Renal pelvis (tissue), 12 donors: Measurements from ENCODE around the gene OR51T1. TPM values are rescaled to one million over a fixed set of nuclear protein-coding genes. Genes with fewer than 3 reads are reported as not detected.
"Not testable (repeated sequence)": the region's sequence is repeated elsewhere in the genome, so short reads cannot be mapped to it uniquely, and the experiment has no call there.

Source experiments
- DNase-seq: peaks from one replicate; pipeline ENCODE4 v3.0.0-alpha.2; 2013
- long read RNA-seq, 16 experiments: transcript quantifications; one replicate each; lab custom pipeline, GENCODE V29; 2026
- polyA plus RNA-seq, 3 donors: library from polyadenylated mRNA; unstranded; fragments of 120-200 nt; gene quantifications; one replicate each; pipeline ENCODE4 v1.2.1, GENCODE V29; 2013; ENCODE audit not compliant: insufficient read length in 3 of 3

Gene OR51T1, protein sequence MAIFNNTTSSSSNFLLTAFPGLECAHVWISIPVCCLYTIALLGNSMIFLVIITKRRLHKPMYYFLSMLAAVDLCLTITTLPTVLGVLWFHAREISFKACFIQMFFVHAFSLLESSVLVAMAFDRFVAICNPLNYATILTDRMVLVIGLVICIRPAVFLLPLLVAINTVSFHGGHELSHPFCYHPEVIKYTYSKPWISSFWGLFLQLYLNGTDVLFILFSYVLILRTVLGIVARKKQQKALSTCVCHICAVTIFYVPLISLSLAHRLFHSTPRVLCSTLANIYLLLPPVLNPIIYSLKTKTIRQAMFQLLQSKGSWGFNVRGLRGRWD
- not detected for polyA plus RNA-seq
- long read RNA-seq, donor 1, result 0 reads
- long read RNA-seq, donor 2, result 0 reads
- long read RNA-seq, donor 3, result 0 reads
- long read RNA-seq, donor 4, result 0 reads
- long read RNA-seq, donor 5, result 0 reads
- long read RNA-seq, donor 6, result 0 reads
- long read RNA-seq, donor 7, result 0 reads
- long read RNA-seq, donor 8, result 0 reads
- long read RNA-seq, donor 9, result 0 reads
- long read RNA-seq, donor 10, result 0 reads
- long read RNA-seq, donor 11, result 0 reads
- long read RNA-seq, donor 12, result 0 reads
- long read RNA-seq, donor 13, result 0 reads
- long read RNA-seq, donor 14, result 0 reads
- long read RNA-seq, donor 15, result 0 reads
- long read RNA-seq, donor 16, result 0 reads

DNA sequence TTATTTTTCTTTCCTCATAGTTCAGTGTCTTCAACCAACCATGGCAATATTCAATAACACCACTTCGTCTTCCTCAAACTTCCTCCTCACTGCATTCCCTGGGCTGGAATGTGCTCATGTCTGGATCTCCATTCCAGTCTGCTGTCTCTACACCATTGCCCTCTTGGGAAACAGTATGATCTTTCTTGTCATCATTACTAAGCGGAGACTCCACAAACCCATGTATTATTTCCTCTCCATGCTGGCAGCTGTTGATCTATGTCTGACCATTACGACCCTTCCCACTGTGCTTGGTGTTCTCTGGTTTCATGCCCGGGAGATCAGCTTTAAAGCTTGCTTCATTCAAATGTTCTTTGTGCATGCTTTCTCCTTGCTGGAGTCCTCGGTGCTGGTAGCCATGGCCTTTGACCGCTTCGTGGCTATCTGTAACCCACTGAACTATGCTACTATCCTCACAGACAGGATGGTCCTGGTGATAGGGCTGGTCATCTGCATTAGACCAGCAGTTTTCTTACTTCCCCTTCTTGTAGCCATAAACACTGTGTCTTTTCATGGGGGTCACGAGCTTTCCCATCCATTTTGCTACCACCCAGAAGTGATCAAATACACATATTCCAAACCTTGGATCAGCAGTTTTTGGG is at the start of gene OR51T1:
TSS of gene OR51T1 (plus strand) at position 41 of the 641 bp plus-strand sequence. CDS start at position 41, 0 bp downstream.
- DNase-seq, result peak; percentile 17

- no peak for DNase-seq
Measured at GRCh38 chr11:4839851-4840549, 41.7 kb upstream of the OR51T1 start.

DNA sequence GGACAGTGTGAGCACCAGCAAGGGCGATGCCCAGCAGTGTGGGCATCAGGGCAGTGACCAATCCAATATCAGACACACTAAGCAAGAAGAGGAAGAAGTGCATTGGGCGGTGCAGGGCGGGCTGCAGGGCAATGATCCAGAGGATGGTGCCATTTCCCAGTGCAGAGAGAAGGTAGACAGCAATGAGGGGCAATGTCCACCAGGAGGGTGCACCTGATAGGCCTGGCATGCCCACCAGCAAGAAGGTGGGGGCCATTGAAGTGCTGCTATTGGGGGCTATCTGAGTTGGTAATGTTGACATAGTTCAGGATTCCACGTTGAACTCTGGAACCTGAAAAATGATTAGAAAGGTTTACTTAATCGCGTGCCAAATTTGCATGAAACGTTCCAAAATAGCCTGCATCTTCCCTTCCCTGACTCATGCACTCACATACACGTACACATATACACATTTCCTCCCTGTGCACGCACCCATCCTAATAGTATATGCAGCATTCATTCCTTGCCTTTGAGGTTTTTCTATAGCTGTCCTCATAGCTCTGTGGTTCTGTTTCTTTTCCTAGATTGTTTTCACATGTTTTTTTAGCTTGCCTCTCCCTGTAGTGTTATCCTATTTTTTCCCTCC is 32.7 kb upstream of the OR51T1 start, which contains the start of gene OR51S1:
TSS of gene OR51S1 (minus strand) at position 301 of the 625 bp plus-strand sequence. CDS start at position 301, 0 bp downstream.
- no peak for DNase-seq

DNA sequence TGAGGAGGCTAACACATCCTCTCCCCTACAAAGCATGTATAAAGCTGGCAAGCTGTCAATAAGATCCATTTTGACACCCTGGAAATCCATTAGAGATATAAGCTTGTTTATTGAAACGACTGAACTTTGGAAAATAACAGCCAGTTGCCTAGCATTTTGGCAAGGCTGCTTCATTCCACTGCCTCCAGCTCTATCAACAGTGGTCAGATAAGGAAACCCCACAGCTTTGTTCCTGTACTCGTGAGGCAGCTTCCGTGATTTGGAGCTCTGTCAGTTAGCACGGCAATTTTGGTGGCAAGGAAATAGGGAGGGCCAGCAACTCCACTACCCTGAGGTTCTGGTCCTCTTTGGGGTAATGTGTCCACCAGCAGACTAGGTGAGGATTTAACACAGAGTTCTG is 30.7 kb upstream of the OR51T1 start:
- no peak for DNase-seq

DNA sequence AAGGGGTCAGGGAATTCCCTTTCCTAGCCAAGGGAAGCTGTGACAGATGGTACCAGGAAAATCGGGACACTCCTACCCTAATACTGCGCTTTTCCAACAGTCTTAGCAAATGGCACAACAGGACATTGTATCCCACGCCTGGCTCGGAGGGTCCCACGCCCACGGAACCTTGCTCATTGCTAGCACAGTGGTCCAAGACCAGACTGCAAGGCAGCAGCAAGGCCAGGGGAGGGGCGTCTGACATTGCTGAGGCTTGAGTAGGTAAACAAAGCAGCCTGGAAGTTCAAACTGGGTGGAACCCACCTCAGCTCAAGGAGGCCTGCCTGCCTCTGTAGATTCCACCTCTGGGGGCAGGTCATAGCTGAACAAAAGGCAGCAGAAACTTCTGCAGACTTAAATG is 27.4 kb upstream of the OR51T1 start:
- not testable (repeated sequence) for DNase-seq

- DNase-seq, result no peak
Measured at GRCh38 chr11:4862447-4863236, 19.1 kb upstream of the OR51T1 start.

DNA sequence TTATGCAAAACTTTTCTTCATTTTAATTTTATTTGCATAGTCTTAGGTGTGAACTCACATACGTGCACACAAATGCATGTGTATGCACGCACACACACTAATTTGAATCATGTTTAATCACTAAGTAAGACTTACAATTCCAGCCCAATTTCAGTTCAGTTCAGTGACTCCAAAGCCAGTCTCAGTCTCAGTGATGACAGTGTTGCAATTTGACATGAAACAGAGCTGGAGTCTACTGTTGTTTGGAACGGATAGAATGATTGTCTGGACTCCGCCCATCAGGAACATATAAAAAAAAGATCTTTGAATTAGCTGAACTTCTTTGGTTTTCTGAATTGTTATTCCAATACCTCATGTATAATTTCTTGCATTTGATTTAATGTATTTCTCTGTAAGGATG is 17.8 kb upstream of the OR51T1 start:
- no peak for DNase-seq

DNA sequence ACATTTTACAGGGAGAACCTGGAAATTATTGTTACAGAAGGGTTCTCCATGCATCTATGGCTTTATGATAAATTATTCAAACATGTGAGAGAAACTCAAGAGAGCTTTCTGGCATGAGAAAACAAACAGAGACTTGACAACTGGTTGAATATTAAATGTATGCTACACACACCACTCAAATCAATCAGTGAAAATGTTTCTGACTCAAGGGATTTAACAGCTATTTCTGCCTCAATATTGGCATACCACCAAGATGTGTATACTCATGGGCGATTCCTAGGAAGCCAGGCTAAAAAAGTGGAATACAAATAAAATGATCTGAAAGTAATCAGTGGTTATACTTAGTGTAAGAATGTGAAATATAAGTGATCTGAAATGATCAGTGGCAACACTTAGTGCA is 15.8 kb upstream of the OR51T1 start:
- DNase-seq, result no peak

GRCh38 chr11:4881188-4881587 is 512 bp upstream of the OR51T1 start:
- no peak for DNase-seq

GRCh38 chr11:4882543-4882942 is 843 bp downstream of the OR51T1 start:
- no peak for DNase-seq

DNA sequence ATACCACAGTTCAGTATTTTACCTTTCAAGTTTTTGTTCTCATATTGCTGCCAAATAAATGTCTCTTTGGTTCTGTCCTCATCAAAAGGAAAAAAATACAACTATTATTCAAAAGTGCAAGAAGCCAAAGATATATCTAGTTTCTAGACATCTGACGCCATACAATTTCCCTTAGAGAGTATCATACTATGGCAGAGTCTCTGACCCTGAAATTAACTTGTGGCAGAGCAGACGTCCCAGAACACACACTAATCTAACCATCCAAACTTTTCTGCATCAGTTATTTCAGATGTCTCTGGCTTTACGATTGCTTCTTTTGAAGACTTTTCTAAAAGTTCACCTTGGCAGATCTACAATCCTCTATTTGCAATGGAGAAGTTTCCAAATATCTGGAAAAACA is 2.7 kb downstream of the OR51T1 start:
- DNase-seq, result no peak

GRCh38 chr11:4886186-4886585 is 4.5 kb downstream of the OR51T1 start:
- DNase-seq, result no peak

GRCh38 chr11:4887591-4887990 is 5.9 kb downstream of the OR51T1 start:
- no peak for DNase-seq

DNA sequence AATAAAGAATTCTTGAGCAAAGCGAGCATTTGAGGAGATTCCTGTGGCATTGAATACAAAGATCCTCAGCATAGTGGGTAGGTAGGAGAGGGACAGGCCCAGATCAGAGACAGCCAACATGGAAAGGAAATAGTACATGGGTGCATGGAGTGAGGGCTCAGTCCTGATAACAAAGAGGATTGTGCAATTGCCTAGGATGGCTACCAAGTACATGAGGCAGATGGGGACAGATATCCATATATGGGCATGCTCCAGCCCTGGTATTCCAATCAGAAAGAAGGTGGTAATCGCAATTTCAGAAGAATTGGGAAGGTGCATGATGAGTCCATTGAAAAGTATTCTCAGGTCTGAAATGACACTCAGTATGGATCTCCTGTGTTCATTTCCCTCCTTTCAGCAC is 8.6 kb downstream of the OR51T1 start:
- no peak for DNase-seq

DNA sequence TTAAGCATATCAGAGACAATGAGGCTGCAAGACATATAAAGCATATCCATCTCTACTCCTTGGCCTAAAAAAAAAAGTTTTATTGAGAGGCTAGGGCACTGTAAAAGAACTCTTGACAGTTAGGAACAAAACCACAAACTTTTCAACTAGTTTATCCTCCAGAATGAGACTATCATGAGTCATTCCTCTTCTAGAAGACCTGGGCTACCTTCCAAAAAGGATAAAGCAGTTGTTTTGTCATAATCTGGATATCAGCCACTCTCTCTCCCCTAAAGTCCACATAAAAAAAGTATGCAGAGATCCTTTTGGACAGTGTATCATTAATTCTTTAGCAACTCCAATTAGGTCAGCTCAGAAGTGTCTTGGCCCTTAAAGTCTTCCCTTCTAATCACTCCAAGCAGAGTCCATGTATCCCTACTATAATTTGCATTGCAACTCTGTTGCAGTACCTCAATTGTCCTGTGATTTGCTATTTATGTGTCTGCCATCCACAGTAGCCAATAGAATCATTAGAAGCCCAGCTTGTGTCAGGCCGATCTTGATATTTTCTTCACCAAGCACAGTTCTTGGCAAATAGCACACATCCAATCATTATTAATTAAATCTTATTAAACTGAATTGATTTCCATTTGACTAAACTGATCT is 10.4 kb downstream of the OR51T1 start:
- no peak for DNase-seq

GRCh38 chr11:4903484-4903883 is 21.8 kb downstream of the OR51T1 start, which contains the start of gene OR51A7:
Gene OR51A7 (plus strand): TSS chr11:4903783. CDS start chr11:4907370, 3,587 bp downstream.
- DNase-seq, result no peak

- peak; percentile 8 for DNase-seq
Measured at GRCh38 chr11:4916581-4916980, 34.9 kb downstream of the OR51T1 start.

- DNase-seq, result no peak
Measured at GRCh38 chr11:4919250-4919649, 37.5 kb downstream of the OR51T1 start, which contains the start of gene OR51G2. Gene OR51G2 (minus strand): TSS chr11:4919350. CDS start chr11:4915663, 3,687 bp downstream.

- no peak for DNase-seq
Measured at GRCh38 chr11:4921796-4922195, 40.1 kb downstream of the OR51T1 start.

DNA sequence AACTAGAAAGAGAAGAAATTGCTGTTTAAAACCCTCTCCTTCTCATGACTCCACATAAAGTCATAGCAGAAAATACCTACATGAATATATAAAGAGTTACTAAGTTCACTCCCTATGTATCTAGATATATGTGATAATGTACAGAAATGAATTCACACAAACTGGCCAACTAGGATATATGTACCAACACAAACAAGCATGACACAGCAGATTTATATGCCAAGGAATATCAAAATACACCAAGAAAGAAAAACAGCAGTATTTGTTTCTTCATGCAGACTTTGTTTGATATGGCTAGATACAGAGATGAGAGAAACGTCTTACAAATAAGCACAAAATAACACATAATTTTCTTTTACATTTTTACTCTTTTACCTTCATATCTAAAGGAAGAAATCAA is 40.6 kb downstream of the OR51T1 start:
- no peak for DNase-seq
